ENCODE results near the gene CLPSL2.

CLPSL2 gene

DNA sequence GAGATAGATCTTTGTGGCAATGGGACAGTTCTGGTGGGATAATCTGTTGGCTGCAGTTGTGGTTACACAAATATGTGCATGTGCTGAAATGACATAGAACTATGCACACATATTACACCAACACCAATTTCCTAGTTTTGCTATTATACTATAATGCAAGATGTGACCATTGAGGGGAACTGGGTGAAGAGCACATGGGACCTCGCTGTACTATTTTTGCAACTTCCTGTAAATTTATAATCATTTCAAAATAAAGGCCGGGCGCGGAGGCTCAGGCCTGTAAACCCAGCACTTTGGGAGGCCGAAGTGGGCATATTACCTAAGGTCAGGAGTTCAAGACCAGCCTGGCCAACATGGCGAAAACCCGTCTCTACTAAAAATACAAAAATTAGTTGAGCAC is 30.9 kb upstream of the CLPSL2 start:
- TF ChIP-seq, protein P1, sequence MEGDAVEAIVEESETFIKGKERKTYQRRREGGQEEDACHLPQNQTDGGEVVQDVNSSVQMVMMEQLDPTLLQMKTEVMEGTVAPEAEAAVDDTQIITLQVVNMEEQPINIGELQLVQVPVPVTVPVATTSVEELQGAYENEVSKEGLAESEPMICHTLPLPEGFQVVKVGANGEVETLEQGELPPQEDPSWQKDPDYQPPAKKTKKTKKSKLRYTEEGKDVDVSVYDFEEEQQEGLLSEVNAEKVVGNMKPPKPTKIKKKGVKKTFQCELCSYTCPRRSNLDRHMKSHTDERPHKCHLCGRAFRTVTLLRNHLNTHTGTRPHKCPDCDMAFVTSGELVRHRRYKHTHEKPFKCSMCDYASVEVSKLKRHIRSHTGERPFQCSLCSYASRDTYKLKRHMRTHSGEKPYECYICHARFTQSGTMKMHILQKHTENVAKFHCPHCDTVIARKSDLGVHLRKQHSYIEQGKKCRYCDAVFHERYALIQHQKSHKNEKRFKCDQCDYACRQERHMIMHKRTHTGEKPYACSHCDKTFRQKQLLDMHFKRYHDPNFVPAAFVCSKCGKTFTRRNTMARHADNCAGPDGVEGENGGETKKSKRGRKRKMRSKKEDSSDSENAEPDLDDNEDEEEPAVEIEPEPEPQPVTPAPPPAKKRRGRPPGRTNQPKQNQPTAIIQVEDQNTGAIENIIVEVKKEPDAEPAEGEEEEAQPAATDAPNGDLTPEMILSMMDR (conservative IDR thresholded peaks at IDR 0.05; ENCODE audit: low read depth): no peak
- DNase-seq (ENCODE audit: low spot score): no peak
- CTCF ChIA-PET: no interaction called here
- H3K27ac ChIP-seq: no peak overlapping the region
- POLR2A ChIA-PET (ENCODE audit: low non-redundant PET): no interaction called here

DNA sequence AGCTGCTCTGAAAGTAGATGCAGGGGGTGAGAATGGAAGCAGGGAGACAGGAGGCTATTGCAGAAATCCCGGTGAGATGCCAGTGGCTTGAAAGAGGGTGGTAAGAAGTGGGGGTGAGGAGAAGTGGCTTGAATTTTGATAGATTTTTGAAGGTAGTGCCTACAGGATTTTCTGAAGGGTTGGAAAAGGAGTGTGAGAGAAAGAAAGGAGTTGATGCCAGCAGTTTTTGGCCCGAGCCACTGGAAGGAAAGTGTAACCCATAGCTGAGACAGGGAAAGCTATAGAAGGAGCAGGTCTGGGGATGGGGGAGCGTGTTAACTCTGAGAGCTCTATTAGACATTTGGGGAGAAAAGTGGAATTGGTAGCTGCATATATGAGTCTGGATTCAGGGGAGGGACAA is 29.9 kb upstream of the CLPSL2 start:
- TF ChIP-seq, protein P1 (conservative IDR thresholded peaks at IDR 0.05; ENCODE audit: low read depth): no peak
- ChIA-PET POLR2A (ENCODE audit: low non-redundant PET) (no interaction called here), CTCF (interaction anchor here (0.6 to 1.0 kb wide), 2 partner anchors 10 to 675 kb away, joined by 3 read pairs; no protein-coding TSS in a partner anchor)
- no peak overlapping the region for H3K27ac ChIP-seq
- no peak for DNase-seq (ENCODE audit: low spot score)

DNA sequence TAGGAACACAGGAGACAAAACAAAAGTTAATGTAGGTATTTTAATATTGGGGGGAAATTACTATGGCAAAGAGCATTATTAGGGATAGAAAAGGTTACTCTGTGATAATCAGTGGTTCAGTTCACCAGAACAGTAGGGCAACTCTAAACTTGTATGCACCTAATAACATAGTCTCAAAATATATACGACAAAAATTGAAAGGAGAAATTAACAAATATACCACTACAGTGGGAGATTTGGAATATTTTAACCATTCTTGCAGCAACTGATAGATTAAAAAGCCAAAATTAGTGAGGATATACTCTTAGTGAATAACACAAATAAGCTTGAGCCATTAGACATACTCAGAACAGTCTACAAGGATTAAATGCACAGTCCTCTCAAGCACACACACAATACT is 28.5 kb upstream of the CLPSL2 start:
- DNase-seq (ENCODE audit: low spot score): no peak
- POLR2A ChIA-PET (ENCODE audit: low non-redundant PET): no interaction called here
- CTCF ChIA-PET: no interaction called here
- no peak overlapping the region for H3K27ac ChIP-seq
- TF ChIP-seq, protein P1 (conservative IDR thresholded peaks at IDR 0.05; ENCODE audit: low read depth): no peak

DNA sequence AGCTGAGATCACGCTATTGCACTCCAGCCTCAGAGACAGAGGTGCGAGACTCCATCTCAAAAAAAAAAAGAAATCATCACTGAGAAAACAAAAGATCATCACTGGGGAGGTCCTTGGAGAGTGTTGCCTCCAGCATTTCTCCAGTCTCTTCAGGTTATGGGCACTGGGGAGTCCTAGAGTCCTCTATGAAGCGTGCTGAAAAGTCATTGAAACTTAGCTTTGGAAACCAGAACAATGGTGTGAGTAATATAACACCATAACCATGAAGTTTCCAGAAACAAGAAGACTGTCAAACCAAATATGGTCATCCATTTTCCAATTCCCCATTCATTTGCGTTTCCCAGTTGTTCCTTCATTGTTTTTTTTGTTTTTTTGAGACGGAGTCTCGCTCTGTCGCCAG is 25.8 kb upstream of the CLPSL2 start:
- ChIA-PET POLR2A (ENCODE audit: low non-redundant PET) (no interaction called here), CTCF (interaction anchor here (0.6 to 1.2 kb wide), 2 partner anchors 14 to 126 kb away, joined by 3 to 5 read pairs; partner anchors contain the start of gene ARMC12)
- no peak for DNase-seq (ENCODE audit: low spot score)
- H3K27ac ChIP-seq: no peak overlapping the region
- TF ChIP-seq, protein P1 (conservative IDR thresholded peaks at IDR 0.05; ENCODE audit: low read depth): no peak

DNA sequence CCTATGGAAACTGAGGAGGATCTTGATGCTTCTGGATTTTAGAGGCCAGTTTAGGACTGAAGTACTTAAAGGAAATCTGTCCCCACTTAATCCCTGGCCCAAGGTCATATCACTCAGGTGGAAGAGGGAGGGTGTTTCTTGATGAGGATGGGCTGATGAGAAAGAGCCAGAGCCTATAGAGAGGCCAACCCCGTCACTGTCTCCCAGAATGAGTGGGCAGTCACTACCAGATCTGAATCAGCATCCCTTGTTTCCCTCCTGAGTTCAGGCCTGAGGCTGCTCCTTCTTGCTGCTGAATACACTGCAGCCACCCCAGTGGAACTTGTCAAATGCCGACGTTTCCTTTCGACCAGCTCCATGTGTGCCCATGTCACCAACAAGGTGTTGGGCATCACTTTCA is 24.8 kb upstream of the CLPSL2 start:
- POLR2A ChIA-PET (ENCODE audit: low non-redundant PET): no interaction called here
- no peak overlapping the region for H3K27ac ChIP-seq
- CTCF ChIA-PET: interaction anchor here (0.8 kb wide), 1 partner anchor 22 kb away, joined by 3 read pairs; no protein-coding TSS in a partner anchor
- TF ChIP-seq, protein P1 (conservative IDR thresholded peaks at IDR 0.05; ENCODE audit: low read depth): no peak
- no peak for DNase-seq (ENCODE audit: low spot score)

GRCh38 chr6:35752330-35752729 is 24.1 kb upstream of the CLPSL2 start:
- no peak for DNase-seq (ENCODE audit: low spot score)
- TF ChIP-seq, protein P1 (conservative IDR thresholded peaks at IDR 0.05; ENCODE audit: low read depth): no peak
- ChIA-PET POLR2A (ENCODE audit: low non-redundant PET) (no interaction called here), CTCF (interaction anchor here (0.7 kb wide), 1 partner anchor 233 kb away, joined by 4 read pairs; no protein-coding TSS in a partner anchor)
- no peak overlapping the region for H3K27ac ChIP-seq

Measured in RWPE1 (cell line).